IMR-90 (cell line): ENCODE data around the gene CDKAL1. TPM values are rescaled to one million over a fixed set of nuclear protein-coding genes. Genes with fewer than 3 reads are reported as not detected.

Experiments used
- ATAC-seq: fragments of 200-7000 bp; cut with Tn5 transposase; 2 replicates; pipeline ENCODE4 v1.9.1; 2020; ENCODE audit warnings: low read depth, mild to moderate bottlenecking, moderate library complexity
- BruUV-seq: library from RNA; stranded (reverse); fragments of 400-500 nt; replicated peaks from 2 replicates; lab custom pipeline; 2021; lab: Mats Ljungman, UMichigan
- CTCF ChIA-PET: fragments of 300-600 bp; formaldehyde crosslinking; extraction: SDS; loops from one replicate; lab custom pipeline; 2021; ENCODE audit warnings: antibody characterized with exemption; lab: Yijun Ruan, JAX
- POLR2A ChIA-PET: fragments of 300-600 bp; sonication (Branson Sonifier 250); formaldehyde crosslinking; loops from one replicate; lab custom pipeline; 2022; ENCODE audit warnings: antibody characterized with exemption; ENCODE audit not compliant: unreplicated experiment; lab: Charles Lee
- DNase-seq: peaks from one replicate; pipeline ENCODE4 v3.0.0; 2013
- H2AFZ ChIP-seq: replicated peaks from 2 replicates; pipeline ENCODE3; 2013; ENCODE audit warnings: low read length, mild to moderate bottlenecking; ENCODE audit not compliant: poor library complexity
- H2AK5ac ChIP-seq: 2 replicates; pipeline ENCODE4 v1.6.1; 2013; ENCODE audit warnings: low read depth, low read length, inconsistent platforms
- H2AK9ac ChIP-seq: replicated peaks from 2 replicates; pipeline ENCODE3; 2013; ENCODE audit warnings: mild to moderate bottlenecking, low read depth, low read length, moderate library complexity; ENCODE audit not compliant: poor library complexity
- H2BK120ac ChIP-seq: 2 replicates; pipeline ENCODE4 v1.6.1; 2013; ENCODE audit warnings: low read depth, low read length, inconsistent platforms
- H2BK15ac ChIP-seq: 3 replicates; pipeline ENCODE4 v1.6.1; 2013; ENCODE audit warnings: low read depth, low read length, inconsistent platforms
- H2BK20ac ChIP-seq: 2 replicates; pipeline ENCODE4 v1.6.1; 2013; ENCODE audit warnings: low read depth, mild to moderate bottlenecking, inconsistent platforms, low read length, moderate library complexity
- H2BK5ac ChIP-seq: 2 replicates; pipeline ENCODE4 v1.6.1; 2013; ENCODE audit warnings: mild to moderate bottlenecking, low read depth, low read length, inconsistent platforms; ENCODE audit not compliant: poor library complexity, severe bottlenecking
- H3K14ac ChIP-seq: replicated peaks from 2 replicates; pipeline ENCODE4 v1.6.1; 2013; ENCODE audit warnings: low read depth, low read length, inconsistent platforms
- H3K18ac ChIP-seq: 2 replicates; pipeline ENCODE4 v1.6.1; 2013; ENCODE audit warnings: low read depth, low read length, control low read depth
- H3K23ac ChIP-seq: 2 replicates; pipeline ENCODE4 v1.6.1; 2013; ENCODE audit warnings: low read depth, low read length, inconsistent platforms
- H3K27ac ChIP-seq: 2 replicates; pipeline ENCODE4 v1.5.1; 2013; ENCODE audit warnings: mild to moderate bottlenecking, control low read depth, low read length; ENCODE audit not compliant: insufficient read depth
- H3K27me3 ChIP-seq: 2 replicates; pipeline ENCODE4 v1.6.1; 2013; ENCODE audit warnings: low read length; ENCODE audit not compliant: control insufficient read depth, insufficient read depth
- H3K36me3 ChIP-seq: 2 replicates; pipeline ENCODE4 v1.6.1; 2013; ENCODE audit warnings: low read length, mixed read lengths; ENCODE audit not compliant: control insufficient read depth, insufficient read depth
- H3K4ac ChIP-seq: 2 replicates; pipeline ENCODE4 v1.6.1; 2013; ENCODE audit warnings: low read depth, low read length, inconsistent platforms
- H3K4me1 ChIP-seq: 2 replicates; pipeline ENCODE4 v1.6.1; 2013; ENCODE audit warnings: low read length, mixed read lengths; ENCODE audit not compliant: control insufficient read depth, insufficient read depth
- H3K4me2 ChIP-seq: 2 replicates; pipeline ENCODE4 v1.6.1; 2013; ENCODE audit warnings: low read depth, mild to moderate bottlenecking, control low read depth, low read length, moderate library complexity
- H3K4me3 ChIP-seq: 2 replicates; pipeline ENCODE4 v1.5.1; 2013; ENCODE audit warnings: low read depth, mild to moderate bottlenecking, control low read depth, low read length, moderate library complexity; ENCODE audit not compliant: insufficient read depth
- H3K56ac ChIP-seq: 2 replicates; pipeline ENCODE4 v1.6.1; 2013; ENCODE audit warnings: low read length, inconsistent platforms; ENCODE audit not compliant: insufficient read depth; ENCODE audit errors: extremely low read depth
- H3K79me1 ChIP-seq, 2 experiments: 2 replicates each; pipeline ENCODE4 v1.6.1; 2013; ENCODE audit warnings: low read length in 2 of 2, inconsistent platforms in 1 of 2, low read depth in 1 of 2
- H3K9ac ChIP-seq: 2 replicates; pipeline ENCODE4 v1.6.1; 2013; ENCODE audit warnings: low read depth, low read length, control low read depth
- H3K9me1 ChIP-seq: 2 replicates; pipeline ENCODE4 v1.6.1; 2013; ENCODE audit warnings: low read length, inconsistent platforms; ENCODE audit not compliant: insufficient read depth
- H3K9me3 ChIP-seq: 2 replicates; pipeline ENCODE4 v1.6.1; 2013; ENCODE audit warnings: low read length; ENCODE audit not compliant: control insufficient read depth, insufficient read depth
- H4K20me1 ChIP-seq: 2 replicates; pipeline ENCODE4 v1.6.1; 2013; ENCODE audit warnings: low read length, inconsistent platforms; ENCODE audit not compliant: insufficient read depth
- H4K5ac ChIP-seq: 2 replicates; pipeline ENCODE4 v1.6.1; 2013; ENCODE audit warnings: mild to moderate bottlenecking, low read depth, low read length, control low read depth
- H4K8ac ChIP-seq, 2 experiments: 2 replicates each; pipeline ENCODE4 v1.6.1; 2013; ENCODE audit warnings: low read depth in 2 of 2, low read length in 2 of 2, control low read depth in 1 of 2, inconsistent platforms in 1 of 2
- H4K91ac ChIP-seq: 2 replicates; pipeline ENCODE4 v1.6.1; 2013; ENCODE audit warnings: low read depth, low read length, inconsistent platforms; ENCODE audit not compliant: insufficient read depth
- BHLHE40 ChIP-seq: fragments of 150-350 bp; IDR thresholded peaks from 2 replicates; pipeline ENCODE4 v1.6.1; 2016; ENCODE audit warnings: mild to moderate bottlenecking, low read depth, low read length
- CEBPB ChIP-seq: IDR thresholded peaks from 2 replicates; pipeline ENCODE4 v1.6.1; 2012; ENCODE audit warnings: low read depth, low read length, improper control_type of control experiment
- CHD1 ChIP-seq: IDR thresholded peaks from 2 replicates; pipeline ENCODE4 v1.6.1; 2012; ENCODE audit warnings: low read depth, low read length, improper control_type of control experiment
- FOS ChIP-seq: fragments of 150-350 bp; IDR thresholded peaks from 2 replicates; pipeline ENCODE4 v1.6.1; 2016; ENCODE audit warnings: low read depth, low read length
- MAFK ChIP-seq: IDR thresholded peaks from 2 replicates; pipeline ENCODE4 v1.6.1; 2012; ENCODE audit warnings: low read depth, low read length, improper control_type of control experiment
- MAZ ChIP-seq: IDR thresholded peaks from 2 replicates; pipeline ENCODE4 v1.6.1; 2012; ENCODE audit warnings: low read depth, mild to moderate bottlenecking, low read length, improper control_type of control experiment, moderate library complexity, borderline replicate concordance
- MXI1 ChIP-seq: IDR thresholded peaks from 2 replicates; pipeline ENCODE4 v1.6.1; 2012; ENCODE audit warnings: low read depth, mild to moderate bottlenecking, low read length, moderate library complexity, borderline replicate concordance
- NFE2L2 ChIP-seq: fragments of 150-350 bp; IDR thresholded peaks from 2 replicates; pipeline ENCODE4 v1.6.1; 2016; ENCODE audit warnings: low read depth, mild to moderate bottlenecking, low read length
- POLR2A ChIP-seq: IDR thresholded peaks from 2 replicates; pipeline ENCODE4 v1.6.1; 2012; ENCODE audit warnings: mild to moderate bottlenecking, low read depth, low read length
- RAD21 ChIP-seq: IDR thresholded peaks from 2 replicates; pipeline ENCODE4 v1.6.1; 2012; ENCODE audit warnings: low read length, improper control_type of control experiment
- RCOR1 ChIP-seq: IDR thresholded peaks from 2 replicates; pipeline ENCODE4 v1.6.1; 2012; ENCODE audit warnings: mild to moderate bottlenecking, low read length, improper control_type of control experiment; ENCODE audit not compliant: insufficient replicate concordance
- RFX5 ChIP-seq: IDR thresholded peaks from 2 replicates; pipeline ENCODE4 v1.8.0; 2012; ENCODE audit warnings: low read depth, mild to moderate bottlenecking, low read length, moderate library complexity
- SMC3 ChIP-seq: fragments of 150-350 bp; IDR thresholded peaks from 2 replicates; pipeline ENCODE4 v1.6.1; 2016; ENCODE audit warnings: low read depth, mild to moderate bottlenecking, antibody characterized with exemption, low read length, moderate library complexity
- WGBS, 2 experiments: methylation state at CpG; one replicate each; pipeline versions ENCODE4 v1.1.5 to v1.1.7; 2013; ENCODE audit warnings: missing lambda C conversion rate in 2 of 2; ENCODE audit not compliant: insufficient read length in 1 of 2; ENCODE audit errors: extremely low coverage in 2 of 2; 5-methylcytosine and 5-hydroxymethylcytosine counted together
- dilution Hi-C: fragments of 300-500 bp; cut with HindIII; formaldehyde crosslinking; loops from one replicate; pipeline ENCODE4 v1.14.3; 2018; ENCODE audit warnings: low sequenced_read_pairs; ENCODE audit not compliant: unreplicated experiment
- in situ Hi-C: fragments of 300-500 bp; cut with MboI; formaldehyde crosslinking; loops from 3 replicates; pipeline ENCODE4 v1.14.3; 2019; ENCODE audit warnings: low sequenced_read_pairs, inconsistent platforms, mixed read lengths
- intact Hi-C: fragments of 100-400 bp; cut with micrococcal nuclease; formaldehyde crosslinking; loops from 2 replicates; pipeline ENCODE4 v1.10.0; 2022
- polyA plus RNA-seq, 3 experiments: library from polyadenylated mRNA; depleted of rRNA; stranded (reverse); fragments of >200 nt; gene quantifications; 2 replicates each; pipeline ENCODE4 v1.2.3, GENCODE V29; 2012; ENCODE audit warnings: low replicate concordance in 1 of 3
- total RNA-seq: library from RNA; depleted of rRNA; stranded (reverse); fragments of >200 nt; gene quantifications from 2 replicates; pipeline ENCODE4 v1.2.3, GENCODE V29; 2012
- TF ChIP-seq, protein P1 (sequence below): conservative IDR thresholded peaks from 2 replicates; pipeline ENCODE4 v1.5.1; 2012; ENCODE audit warnings: mild to moderate bottlenecking, low read depth, low read length, improper control_type of control experiment
- TF ChIP-seq, protein P2 (sequence below): fragments of 150-350 bp; IDR thresholded peaks from 2 replicates; pipeline ENCODE4 v1.6.1; 2016; ENCODE audit warnings: low read depth, mild to moderate bottlenecking, low read length, moderate library complexity, borderline replicate concordance
- TF ChIP-seq, protein P3 (sequence below): fragments of 150-350 bp; IDR thresholded peaks from 2 replicates; pipeline ENCODE4 v1.6.1; 2017; ENCODE audit warnings: mild to moderate bottlenecking, antibody characterized with exemption, low read length, low read depth

Gene CDKAL1
- total and polyA plus RNA-seq, 2 of the 4 experiments (the other 2 are of a cell fraction) = 3.7 to 13.1 TPM

DNA sequence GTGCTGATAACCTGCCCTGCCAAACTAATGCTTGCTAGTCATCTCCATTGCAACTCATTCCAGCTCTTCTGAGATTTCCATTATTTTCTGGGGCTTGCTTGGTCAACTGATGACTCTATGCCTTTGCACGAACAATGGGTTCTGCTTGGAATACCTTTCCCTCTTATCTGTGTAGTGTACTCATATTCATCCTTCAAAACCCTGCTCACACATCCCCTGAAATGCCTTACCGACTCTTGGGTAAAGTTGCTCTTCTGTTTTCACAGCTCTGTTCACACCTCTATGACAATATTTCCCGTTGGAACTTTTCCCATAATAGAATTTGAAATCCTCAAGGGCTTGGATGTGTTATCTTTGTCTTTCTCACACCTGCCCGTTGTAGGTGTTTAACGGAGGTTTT, 728.2 kb downstream of the CDKAL1 start:
- no peak overlapping the region for H3K4ac ChIP-seq
- no peak overlapping the region for H2AFZ ChIP-seq
- H3K79me1 ChIP-seq = no peaks in the 10 kb centered on the region
- no peak overlapping the region for H2BK5ac ChIP-seq
- TF ChIP-seq RCOR1 (no peak), CHD1 (no peak), CEBPB (no peak), MAFK (no peak), RAD21 (no peak), MXI1 (no peak), FOS (no peak), POLR2A (no peak), MAZ (no peak), RFX5 (no peak), NFE2L2 (no peak), BHLHE40 (no peak), SMC3 (no peak)
- TF ChIP-seq, protein P1, sequence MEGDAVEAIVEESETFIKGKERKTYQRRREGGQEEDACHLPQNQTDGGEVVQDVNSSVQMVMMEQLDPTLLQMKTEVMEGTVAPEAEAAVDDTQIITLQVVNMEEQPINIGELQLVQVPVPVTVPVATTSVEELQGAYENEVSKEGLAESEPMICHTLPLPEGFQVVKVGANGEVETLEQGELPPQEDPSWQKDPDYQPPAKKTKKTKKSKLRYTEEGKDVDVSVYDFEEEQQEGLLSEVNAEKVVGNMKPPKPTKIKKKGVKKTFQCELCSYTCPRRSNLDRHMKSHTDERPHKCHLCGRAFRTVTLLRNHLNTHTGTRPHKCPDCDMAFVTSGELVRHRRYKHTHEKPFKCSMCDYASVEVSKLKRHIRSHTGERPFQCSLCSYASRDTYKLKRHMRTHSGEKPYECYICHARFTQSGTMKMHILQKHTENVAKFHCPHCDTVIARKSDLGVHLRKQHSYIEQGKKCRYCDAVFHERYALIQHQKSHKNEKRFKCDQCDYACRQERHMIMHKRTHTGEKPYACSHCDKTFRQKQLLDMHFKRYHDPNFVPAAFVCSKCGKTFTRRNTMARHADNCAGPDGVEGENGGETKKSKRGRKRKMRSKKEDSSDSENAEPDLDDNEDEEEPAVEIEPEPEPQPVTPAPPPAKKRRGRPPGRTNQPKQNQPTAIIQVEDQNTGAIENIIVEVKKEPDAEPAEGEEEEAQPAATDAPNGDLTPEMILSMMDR = no peak
- TF ChIP-seq, protein P2, sequence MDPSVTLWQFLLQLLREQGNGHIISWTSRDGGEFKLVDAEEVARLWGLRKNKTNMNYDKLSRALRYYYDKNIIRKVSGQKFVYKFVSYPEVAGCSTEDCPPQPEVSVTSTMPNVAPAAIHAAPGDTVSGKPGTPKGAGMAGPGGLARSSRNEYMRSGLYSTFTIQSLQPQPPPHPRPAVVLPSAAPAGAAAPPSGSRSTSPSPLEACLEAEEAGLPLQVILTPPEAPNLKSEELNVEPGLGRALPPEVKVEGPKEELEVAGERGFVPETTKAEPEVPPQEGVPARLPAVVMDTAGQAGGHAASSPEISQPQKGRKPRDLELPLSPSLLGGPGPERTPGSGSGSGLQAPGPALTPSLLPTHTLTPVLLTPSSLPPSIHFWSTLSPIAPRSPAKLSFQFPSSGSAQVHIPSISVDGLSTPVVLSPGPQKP = no peak
- TF ChIP-seq, protein P3, sequence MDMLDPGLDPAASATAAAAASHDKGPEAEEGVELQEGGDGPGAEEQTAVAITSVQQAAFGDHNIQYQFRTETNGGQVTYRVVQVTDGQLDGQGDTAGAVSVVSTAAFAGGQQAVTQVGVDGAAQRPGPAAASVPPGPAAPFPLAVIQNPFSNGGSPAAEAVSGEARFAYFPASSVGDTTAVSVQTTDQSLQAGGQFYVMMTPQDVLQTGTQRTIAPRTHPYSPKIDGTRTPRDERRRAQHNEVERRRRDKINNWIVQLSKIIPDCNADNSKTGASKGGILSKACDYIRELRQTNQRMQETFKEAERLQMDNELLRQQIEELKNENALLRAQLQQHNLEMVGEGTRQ = no peak
- no peak overlapping the region for H3K4me3 ChIP-seq
- DNase-seq (no peak), ATAC-seq (no peak)
- CTCF ChIA-PET = no interaction called here
- no TSS peak for BruUV-seq
- no peak overlapping the region for H2AK5ac ChIP-seq
- WGBS, 2 experiments = no CpG with 5 or more reads among the region's 5 CpGs
- dilution Hi-C loops = no loop called here
- H3K4me1 ChIP-seq = no peaks in the 10 kb centered on the region
- H2BK15ac ChIP-seq = no peak overlapping the region
- H2BK20ac ChIP-seq = no peak overlapping the region
- H4K20me1 ChIP-seq = no peaks in the 10 kb centered on the region
- no peak overlapping the region for H3K14ac ChIP-seq
- in situ Hi-C loops = no loop called here
- intact Hi-C loops = no loop called here
- no peak overlapping the region for H4K5ac ChIP-seq
- H3K4me2 ChIP-seq = no peak overlapping the region
- no peak overlapping the region for H2AK9ac ChIP-seq
- no peaks in the 10 kb centered on the region for H3K9me1 ChIP-seq
- H3K18ac ChIP-seq = no peak overlapping the region
- no peak overlapping the region for H2BK120ac ChIP-seq
- no peaks in the 10 kb centered on the region for H3K36me3 ChIP-seq
- peaks cover 3% of the 10 kb centered on the region; the same call in 1 of the 2 replicates for H3K27me3 ChIP-seq
- no peak overlapping the region for H4K91ac ChIP-seq
- no peak overlapping the region for H3K56ac ChIP-seq
- H3K27ac ChIP-seq = no peak overlapping the region
- no peak overlapping the region for H4K8ac ChIP-seq
- no peak overlapping the region for H3K23ac ChIP-seq
- POLR2A ChIA-PET = no interaction called here
- H3K9ac ChIP-seq = no peak overlapping the region
- H3K9me3 ChIP-seq = peaks cover 3% of the 10 kb centered on the region; the same call in 1 of the 2 replicates
